ENCODE results near the gene ANXA2R.

The ANXA2R gene

GRCh38 chr5:43042176-43042625 is 2.1 kb upstream of the ANXA2R start:
- peak overlapping the region; percentile 88 for H3K4me3 ChIP-seq (ENCODE audit: low read length)
- H3K36me3 ChIP-seq (replicated peaks; ENCODE audit: low read depth, low read length) = no peaks in the 10 kb centered on the region
- H2AFZ ChIP-seq (ENCODE audit: low read depth, low read length) = peak overlapping the region; percentile 97
- no peaks in the 10 kb centered on the region for H4K20me1 ChIP-seq (ENCODE audit: insufficient read depth, low read length)
- no peaks in the 10 kb centered on the region for H3K9me3 ChIP-seq (ENCODE audit: insufficient read depth, low read length)
- no peaks in the 10 kb centered on the region for H3K27me3 ChIP-seq (ENCODE audit: low read depth, low read length)
- H3K4me2 ChIP-seq (ENCODE audit: low read length) = peak overlapping the region; percentile 94
- TF ChIP-seq CTCF (IDR thresholded peaks at IDR 0.05; ENCODE audit: low read depth, low read length) (peak; percentile 29), EZH2phosphoT487 (IDR thresholded peaks at IDR 0.05; ENCODE audit: low read depth) (no peak)
- peaks cover 5% of the 10 kb centered on the region; the same call in 1 of the 2 replicates for H3K4me1 ChIP-seq (ENCODE audit: low read length)
- peak overlapping the region; percentile 76 for H3K27ac ChIP-seq (ENCODE audit: low read length)
- no peaks in the 10 kb centered on the region for H3K79me2 ChIP-seq (ENCODE audit: low read length)
- peak overlapping the region; percentile 84 for H3K9ac ChIP-seq (ENCODE audit: low read length)

- H3K4me3 ChIP-seq (ENCODE audit: low read length) = peak overlapping the region; percentile 88
- no peaks in the 10 kb centered on the region for H3K9me3 ChIP-seq (ENCODE audit: insufficient read depth, low read length)
- peak overlapping the region; percentile 84 for H3K9ac ChIP-seq (ENCODE audit: low read length)
- H3K36me3 ChIP-seq (replicated peaks; ENCODE audit: low read depth, low read length) = no peaks in the 10 kb centered on the region
- H3K27ac ChIP-seq (ENCODE audit: low read length) = peak overlapping the region; percentile 76
- peaks cover 5% of the 10 kb centered on the region; the same call in 1 of the 2 replicates for H3K4me1 ChIP-seq (ENCODE audit: low read length)
- TF ChIP-seq CTCF (IDR thresholded peaks at IDR 0.05; ENCODE audit: low read depth, low read length) = no peak
- TF ChIP-seq EZH2phosphoT487 (IDR thresholded peaks at IDR 0.05; ENCODE audit: low read depth) = no peak
- H4K20me1 ChIP-seq (ENCODE audit: insufficient read depth, low read length) = no peaks in the 10 kb centered on the region
- no peaks in the 10 kb centered on the region for H3K79me2 ChIP-seq (ENCODE audit: low read length)
- no peaks in the 10 kb centered on the region for H3K27me3 ChIP-seq (ENCODE audit: low read depth, low read length)
- peak overlapping the region; percentile 94 for H3K4me2 ChIP-seq (ENCODE audit: low read length)
- H2AFZ ChIP-seq (ENCODE audit: low read depth, low read length) = peak overlapping the region; percentile 97
These were observed 1.6 kb upstream of the ANXA2R start for GRCh38 chr5:43041669-43042175.

DNA sequence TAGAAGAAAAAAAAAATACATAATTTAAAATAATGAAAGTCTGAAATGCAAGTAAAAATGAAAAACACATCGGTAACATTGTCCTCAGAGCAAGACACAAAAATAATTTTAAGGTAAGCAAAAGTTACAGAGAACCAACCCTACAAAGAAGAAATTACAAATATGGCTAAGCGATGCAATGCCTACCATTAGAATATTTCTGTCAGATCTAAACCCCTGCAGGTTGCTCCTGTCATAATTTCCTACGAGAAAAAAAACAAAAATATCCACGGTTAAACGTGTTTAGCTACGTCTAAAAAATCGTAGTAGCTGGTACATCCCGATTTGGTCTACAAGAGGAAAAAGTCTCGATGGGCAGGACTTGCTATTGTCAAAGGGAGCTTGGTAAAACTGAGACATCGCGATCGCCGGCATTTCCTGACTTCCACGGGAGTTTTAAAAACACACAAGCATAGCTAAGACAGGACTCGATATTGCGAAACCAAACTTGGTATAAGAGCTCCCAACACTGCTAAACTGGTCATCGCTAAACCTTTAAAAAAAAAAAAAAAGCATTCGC is 1.1 kb upstream of the ANXA2R start:
- Histone ChIP-seq H3K4me3 (ENCODE audit: low read length) (peak overlapping the region; percentile 88), H4K20me1 (ENCODE audit: insufficient read depth, low read length) (no peaks in the 10 kb centered on the region), H3K9ac (ENCODE audit: low read length) (peak overlapping the region; percentile 84), H3K4me2 (ENCODE audit: low read length) (peak overlapping the region; percentile 94), H3K9me3 (ENCODE audit: insufficient read depth, low read length) (no peaks in the 10 kb centered on the region), H3K36me3 (replicated peaks; ENCODE audit: low read depth, low read length) (no peaks in the 10 kb centered on the region), H2AFZ (ENCODE audit: low read depth, low read length) (peak overlapping the region; percentile 97), H3K4me1 (ENCODE audit: low read length) (peaks cover 5% of the 10 kb centered on the region; the same call in 1 of the 2 replicates), H3K79me2 (ENCODE audit: low read length) (no peaks in the 10 kb centered on the region), H3K27ac (ENCODE audit: low read length) (peak overlapping the region; percentile 76), H3K27me3 (ENCODE audit: low read depth, low read length) (no peaks in the 10 kb centered on the region)
- no peak for TF ChIP-seq EZH2phosphoT487 (IDR thresholded peaks at IDR 0.05; ENCODE audit: low read depth)
- no peak for TF ChIP-seq CTCF (IDR thresholded peaks at IDR 0.05; ENCODE audit: low read depth, low read length)

DNA sequence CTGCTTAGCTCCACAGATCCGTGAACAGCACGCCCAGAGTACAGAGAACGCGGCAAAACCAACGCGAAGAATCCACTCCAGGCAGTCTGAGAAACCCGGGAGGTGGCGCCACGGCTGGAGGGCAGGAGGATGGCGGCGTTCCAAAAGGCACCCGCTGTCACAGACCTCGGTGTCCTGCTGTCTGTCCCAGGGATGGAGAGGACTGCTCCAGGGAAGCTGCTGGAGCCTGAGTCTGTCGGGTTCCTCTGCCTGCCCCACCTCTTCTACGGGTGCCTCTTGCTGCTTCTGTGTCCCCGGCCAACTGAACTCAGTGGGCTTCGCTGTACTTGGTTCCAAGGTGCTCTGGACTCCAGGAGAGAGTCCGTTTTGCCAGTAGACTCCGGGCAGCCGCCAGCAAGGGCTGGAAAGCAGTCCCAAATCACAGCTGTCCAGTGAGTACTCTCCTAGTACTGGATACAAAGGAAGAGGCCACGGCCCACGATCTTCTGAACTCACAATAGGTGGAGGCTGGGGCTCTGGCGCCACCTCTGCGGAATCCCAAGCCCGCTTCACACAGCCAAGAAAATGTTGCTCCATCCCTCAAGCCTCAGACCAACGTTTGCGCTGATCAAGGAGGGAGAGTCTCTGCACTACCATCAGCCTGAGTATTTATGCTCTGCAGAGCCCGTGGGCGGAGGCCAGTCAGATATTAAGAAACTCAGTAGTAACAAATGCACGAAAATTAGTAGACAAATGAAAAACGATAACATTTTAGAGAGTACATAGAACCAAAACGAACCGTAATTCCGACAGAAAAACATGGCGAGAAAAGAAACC is 440 bp downstream of the ANXA2R start:
- H3K4me3 ChIP-seq (ENCODE audit: low read length) = peak overlapping the region; percentile 88
- peak overlapping the region; percentile 94 for H2AFZ ChIP-seq (ENCODE audit: low read depth, low read length)
- no peaks in the 10 kb centered on the region for H3K36me3 ChIP-seq (replicated peaks; ENCODE audit: low read depth, low read length)
- no peaks in the 10 kb centered on the region for H3K79me2 ChIP-seq (ENCODE audit: low read length)
- peak overlapping the region; percentile 66 for H3K9ac ChIP-seq (ENCODE audit: low read length)
- peak overlapping the region; percentile 94 for H3K4me2 ChIP-seq (ENCODE audit: low read length)
- H3K27me3 ChIP-seq (ENCODE audit: low read depth, low read length) = no peaks in the 10 kb centered on the region
- H3K9me3 ChIP-seq (ENCODE audit: insufficient read depth, low read length) = no peaks in the 10 kb centered on the region
- H3K27ac ChIP-seq (ENCODE audit: low read length) = peak overlapping the region; percentile 38
- no peaks in the 10 kb centered on the region for H4K20me1 ChIP-seq (ENCODE audit: insufficient read depth, low read length)
- peaks cover 5% of the 10 kb centered on the region; the same call in 1 of the 2 replicates for H3K4me1 ChIP-seq (ENCODE audit: low read length)
- TF ChIP-seq CTCF (IDR thresholded peaks at IDR 0.05; ENCODE audit: low read depth, low read length) = no peak
- no peak for TF ChIP-seq EZH2phosphoT487 (IDR thresholded peaks at IDR 0.05; ENCODE audit: low read depth)

Measured in OCI-LY3 (cell line).